Non-pigmented ciliary epithelial cell (primary cell): ENCODE data around the gene SLC49A3.

ENCODE experiments used
- DNase-seq: peaks from one replicate; pipeline ENCODE4 v3.0.0-alpha.2; 2010; ENCODE audit warnings: low read depth

SLC49A3 gene

GRCh38 chr4:666436-666810, 22.5 kb downstream of the SLC49A3 start:
- DNase-seq: no peak

- no peak for DNase-seq
Observed at GRCh38 chr4:665751-666435, 23.1 kb downstream of the SLC49A3 start.

- DNase-seq: no peak
Observed at GRCh38 chr4:665381-665750, 23.6 kb downstream of the SLC49A3 start.

GRCh38 chr4:664713-665231, 24.2 kb downstream of the SLC49A3 start:
- no peak for DNase-seq

DNA sequence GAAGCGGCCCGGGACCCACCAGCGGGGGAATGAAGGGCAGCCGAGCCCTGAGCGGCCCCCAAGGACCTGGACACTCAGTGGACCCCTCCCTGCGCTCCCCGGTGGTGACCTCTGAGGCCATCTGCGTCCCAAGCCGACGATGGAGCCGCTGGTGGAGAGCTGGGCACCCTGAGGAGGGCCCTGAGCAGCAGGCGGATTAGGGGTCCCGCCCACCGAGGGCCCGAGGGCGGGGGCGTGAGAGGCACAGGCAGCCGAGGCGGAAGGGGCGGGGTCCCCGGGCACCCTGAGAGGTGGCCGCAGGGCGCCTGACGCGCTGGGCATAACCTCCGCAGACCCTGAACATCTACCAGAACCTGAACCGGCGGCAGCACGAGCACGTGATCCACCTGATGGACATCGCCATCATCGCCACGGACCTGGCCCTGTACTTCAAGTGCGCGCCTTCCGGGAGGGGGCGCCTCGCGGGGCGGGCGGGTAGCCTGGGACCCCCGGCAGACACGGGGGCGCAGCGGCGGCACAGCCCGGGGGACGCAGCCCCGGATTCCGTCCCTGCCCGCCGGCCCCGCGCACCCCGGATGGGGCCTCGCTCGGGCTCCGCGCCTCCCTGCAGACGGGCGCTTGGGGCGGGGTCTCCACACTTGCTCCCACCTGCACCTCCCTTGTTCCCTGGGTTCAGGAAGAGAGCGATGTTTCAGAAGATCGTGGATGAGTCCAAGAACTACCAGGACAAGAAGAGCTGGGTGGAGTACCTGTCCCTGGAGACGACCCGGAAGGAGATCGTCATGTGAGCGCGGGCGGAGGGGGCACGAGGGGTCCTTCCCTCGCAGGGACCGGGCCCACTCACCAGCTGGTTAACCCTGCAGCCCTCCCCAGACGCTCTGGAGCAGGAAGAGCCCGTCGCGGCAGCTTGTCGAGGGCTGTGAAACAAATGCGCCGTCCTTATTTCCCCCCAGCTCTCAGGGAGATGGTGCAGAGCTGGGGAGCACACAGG, 25.2 kb downstream of the SLC49A3 start:
- DNase-seq: no peak

DNA sequence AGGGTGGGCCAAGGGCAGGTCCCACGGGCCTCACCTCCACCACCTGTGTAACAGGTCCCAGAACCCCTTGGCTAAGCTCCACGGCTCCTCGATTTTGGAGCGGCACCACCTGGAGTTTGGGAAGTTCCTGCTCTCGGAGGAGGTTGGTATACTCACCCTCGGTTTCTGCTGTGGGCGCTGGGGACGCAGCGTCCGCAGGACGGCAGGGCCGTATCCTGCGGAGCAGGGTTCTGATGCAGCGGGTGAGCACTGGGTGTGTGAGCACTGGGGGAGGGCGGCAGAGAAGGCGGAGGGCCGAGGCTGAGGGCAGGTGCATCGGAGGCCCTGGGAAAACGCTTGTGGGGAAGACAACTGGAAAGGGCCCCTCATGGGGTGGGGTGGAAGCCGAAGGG, 25.9 kb downstream of the SLC49A3 start:
- no peak for DNase-seq

GRCh38 chr4:661881-662761, 26.8 kb downstream of the SLC49A3 start:
- DNase-seq: no peak

DNA sequence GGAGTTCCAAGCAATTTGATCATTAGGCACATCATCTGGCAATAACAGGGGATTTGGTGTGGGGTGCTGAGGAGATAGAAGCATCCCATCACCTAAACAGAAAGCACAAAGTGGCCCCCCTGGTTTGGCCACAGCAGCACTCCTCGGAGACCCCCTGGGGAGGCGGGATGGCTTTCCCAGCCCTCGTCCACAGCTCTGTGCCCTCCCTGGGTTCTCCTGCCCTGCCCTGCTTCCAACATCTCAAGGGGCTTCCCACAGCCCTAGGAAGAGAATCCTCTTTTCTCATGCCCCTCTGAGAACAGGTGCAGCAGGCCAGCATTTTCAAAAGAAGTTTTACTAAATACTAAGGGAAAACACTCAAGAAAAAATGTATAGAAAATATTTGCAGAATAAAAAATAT, 27.7 kb downstream of the SLC49A3 start:
- DNase-seq: no peak

GRCh38 chr4:660401-660800, 28.6 kb downstream of the SLC49A3 start:
- DNase-seq: no peak

GRCh38 chr4:659851-660250, 29.1 kb downstream of the SLC49A3 start:
- no peak for DNase-seq

GRCh38 chr4:658681-659667, 30.0 kb downstream of the SLC49A3 start:
- no peak for DNase-seq

DNA sequence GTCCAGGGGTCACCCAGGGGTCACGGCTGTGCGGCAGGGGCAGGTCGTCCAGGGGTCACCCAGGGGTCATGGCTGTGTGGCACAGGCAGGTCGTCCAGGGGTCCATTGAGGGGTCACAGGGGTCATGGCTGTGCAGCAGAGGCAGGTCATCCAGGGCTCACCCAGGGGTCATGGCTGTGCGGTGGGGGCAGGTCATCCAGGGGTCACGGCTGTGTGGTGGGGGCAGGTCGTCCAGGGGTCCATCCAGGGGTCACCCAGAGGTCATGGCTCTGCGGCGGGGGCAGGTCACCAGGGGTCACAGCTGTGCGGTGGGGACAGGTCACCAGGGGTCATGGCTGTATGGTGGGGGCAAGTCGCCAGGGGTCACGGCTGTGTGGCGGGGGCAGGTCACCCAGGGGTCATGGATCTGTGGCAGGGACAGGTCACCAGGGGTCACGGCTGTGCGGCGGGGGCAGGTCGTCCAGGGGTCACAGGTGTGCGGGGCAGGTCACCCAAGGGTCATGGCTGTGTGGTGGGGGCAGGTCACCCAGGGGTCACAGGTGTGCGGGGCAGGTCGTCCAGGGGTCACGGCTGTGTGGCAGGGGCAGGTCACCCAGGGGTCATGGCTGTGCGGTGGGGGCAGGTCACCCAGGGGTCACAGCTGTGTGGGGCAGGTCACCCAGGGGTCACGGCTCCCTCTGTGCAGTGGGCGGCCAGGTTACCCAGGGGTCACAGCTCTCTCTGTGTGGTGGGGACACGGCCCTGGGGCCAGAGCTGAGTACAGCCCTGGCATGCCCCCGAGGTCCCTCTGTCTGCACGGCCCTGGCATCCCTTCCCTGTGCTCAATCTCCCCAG, 30.9 kb downstream of the SLC49A3 start:
- DNase-seq: no peak

- no peak for DNase-seq
Observed at GRCh38 chr4:657338-657833, 31.6 kb downstream of the SLC49A3 start.

GRCh38 chr4:656436-657337, 32.3 kb downstream of the SLC49A3 start:
- DNase-seq: no peak

GRCh38 chr4:655464-656151, 33.3 kb downstream of the SLC49A3 start:
- DNase-seq: no peak

DNA sequence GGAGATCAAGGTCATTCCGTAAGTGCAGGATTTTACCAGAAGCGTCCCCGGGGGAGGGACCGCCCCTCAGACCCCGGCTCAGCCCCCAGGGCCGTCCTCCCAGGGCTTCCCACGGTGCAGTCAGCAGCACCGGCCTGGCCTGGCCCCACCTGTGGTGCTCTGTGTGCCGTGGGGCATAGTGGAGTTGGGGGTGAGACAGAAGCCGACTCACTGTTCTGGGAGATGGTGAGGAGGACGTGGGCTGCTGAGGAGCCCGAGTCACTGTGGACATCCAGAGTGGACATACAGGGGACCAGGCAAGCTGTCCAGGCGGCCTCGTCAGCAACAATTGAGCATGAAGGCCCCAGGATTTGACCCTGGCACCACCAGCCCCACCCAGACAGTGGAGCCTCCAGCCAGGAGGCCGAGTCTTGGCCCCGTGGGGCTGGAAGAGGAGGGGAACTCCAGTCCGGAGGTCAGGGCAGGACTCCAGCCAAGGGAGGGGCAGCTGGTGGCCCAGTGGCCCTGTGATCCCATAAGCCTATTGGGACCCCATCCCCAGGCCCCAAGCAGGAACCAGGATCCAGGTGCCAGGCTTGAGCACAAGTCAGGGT, 34.0 kb downstream of the SLC49A3 start:
- DNase-seq: no peak

GRCh38 chr4:654503-654845, 34.5 kb downstream of the SLC49A3 start:
- DNase-seq: no peak
